ENCODE results near the gene CCDC159. TPM values are rescaled to one million over a fixed set of nuclear protein-coding genes. Genes with fewer than 3 reads are reported as not detected.

CCDC159 gene
- total and polyA plus RNA-seq, 2 of the 13 experiments (the other 11 are each of a cell fraction or from before 2014, with no cell fraction given): 1.7 to 6.3 TPM

DNA sequence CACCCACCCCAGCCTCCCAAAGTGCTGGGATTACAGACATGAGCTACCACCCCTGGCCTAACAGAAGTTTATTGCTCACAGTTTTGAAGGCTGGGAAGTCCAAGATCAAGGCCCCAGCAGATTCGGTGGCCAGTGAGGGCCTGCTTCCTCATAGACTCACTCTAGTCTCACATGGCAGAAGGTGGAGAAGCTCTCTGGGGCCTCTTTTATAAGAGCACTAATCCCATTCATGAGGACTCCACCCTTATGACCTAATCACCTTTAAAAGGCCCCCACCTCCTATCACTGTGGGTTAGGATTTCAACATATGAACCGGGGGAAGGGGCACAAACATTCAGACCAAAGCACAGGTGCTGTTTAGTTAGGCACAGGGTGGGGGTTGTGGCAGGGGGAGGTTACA, 21.2 kb downstream of the CCDC159 start:
- no TSS peak for BruUV-seq (replicated peaks)
- no peaks in the 10 kb centered on the region for H3K79me2 ChIP-seq (ENCODE audit: insufficient read depth, low read length)
- no peaks in the 10 kb centered on the region for H3K9me3 ChIP-seq (ENCODE audit: low read length)
- no peak overlapping the region for H2AFZ ChIP-seq (ENCODE audit: low read length)
- no peaks in the 10 kb centered on the region for H3K27me3 ChIP-seq (ENCODE audit: control insufficient read depth in 1 of 2, insufficient read depth in 2 of 2, low read length in 2 of 2)
- no peak overlapping the region for H3K4me3 ChIP-seq (replicated peaks in 1 of 3; ENCODE audit: insufficient read depth in 1 of 3, low read depth in 2 of 3, low read length in 3 of 3)
- DNase-seq (ENCODE audit: low spot score): no peak
- no peak for FAIRE-seq
- 0 out of 2 replicates have a peak, but pooled peaks cover 4% of the 10 kb centered on the region for H3K4me1 ChIP-seq (ENCODE audit: insufficient read depth, low read length)
- POLR2A ChIA-PET: no interaction called here
- no peaks in the 10 kb centered on the region for H4K20me1 ChIP-seq (ENCODE audit: insufficient read depth, low read length)
- intact Hi-C loops (cut with micrococcal nuclease; ENCODE audit: unreplicated experiment) (no loop called here), in situ Hi-C loops (cut with HindIII; ENCODE audit: extremely low pct_ligation_motif_present, low pct_unique_long_range_greater_than_20kb) (no loop called here)
- H3K36me3 ChIP-seq (replicated peaks in 1 of 2; ENCODE audit: control insufficient read depth in 1 of 2, insufficient read depth in 2 of 2, low read length in 2 of 2): peaks cover 7 to 18% of the 10 kb centered on the region in 2 experiments; a peak in 3 of 5 replicates
- H3K4me2 ChIP-seq (ENCODE audit: low read depth, low read length): no peak overlapping the region
- H3K27ac ChIP-seq (ENCODE audit: extremely low read length, insufficient read depth, low read length): no peak overlapping the region
- WGBS (ENCODE audit: low lambda C conversion rate): 45% methylated on average over 1 of the region's 2 CpGs
- no peak for ATAC-seq
- H3K9ac ChIP-seq (ENCODE audit: insufficient read depth, low read depth, low read length): no peak overlapping the region
- CTCF ChIA-PET (ENCODE audit: low intra/inter-chr PET ratio, low total read pairs): no interaction called here
- no peak for TF ChIP-seq PAWR (CRISPR knock-in tag; IDR thresholded peaks at IDR 0.05; ENCODE audit: borderline replicate concordance)
- no peak for TF ChIP-seq ZNF737 (CRISPR knock-in tag; IDR thresholded peaks at IDR 0.05; ENCODE audit: borderline replicate concordance)
- no peak for TF ChIP-seq ELF1 (CRISPR knock-in tag; IDR thresholded peaks at IDR 0.05)
- TF ChIP-seq, protein P1, sequence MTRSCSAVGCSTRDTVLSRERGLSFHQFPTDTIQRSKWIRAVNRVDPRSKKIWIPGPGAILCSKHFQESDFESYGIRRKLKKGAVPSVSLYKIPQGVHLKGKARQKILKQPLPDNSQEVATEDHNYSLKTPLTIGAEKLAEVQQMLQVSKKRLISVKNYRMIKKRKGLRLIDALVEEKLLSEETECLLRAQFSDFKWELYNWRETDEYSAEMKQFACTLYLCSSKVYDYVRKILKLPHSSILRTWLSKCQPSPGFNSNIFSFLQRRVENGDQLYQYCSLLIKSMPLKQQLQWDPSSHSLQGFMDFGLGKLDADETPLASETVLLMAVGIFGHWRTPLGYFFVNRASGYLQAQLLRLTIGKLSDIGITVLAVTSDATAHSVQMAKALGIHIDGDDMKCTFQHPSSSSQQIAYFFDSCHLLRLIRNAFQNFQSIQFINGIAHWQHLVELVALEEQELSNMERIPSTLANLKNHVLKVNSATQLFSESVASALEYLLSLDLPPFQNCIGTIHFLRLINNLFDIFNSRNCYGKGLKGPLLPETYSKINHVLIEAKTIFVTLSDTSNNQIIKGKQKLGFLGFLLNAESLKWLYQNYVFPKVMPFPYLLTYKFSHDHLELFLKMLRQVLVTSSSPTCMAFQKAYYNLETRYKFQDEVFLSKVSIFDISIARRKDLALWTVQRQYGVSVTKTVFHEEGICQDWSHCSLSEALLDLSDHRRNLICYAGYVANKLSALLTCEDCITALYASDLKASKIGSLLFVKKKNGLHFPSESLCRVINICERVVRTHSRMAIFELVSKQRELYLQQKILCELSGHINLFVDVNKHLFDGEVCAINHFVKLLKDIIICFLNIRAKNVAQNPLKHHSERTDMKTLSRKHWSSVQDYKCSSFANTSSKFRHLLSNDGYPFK (CRISPR knock-in tag; IDR thresholded peaks at IDR 0.05; ENCODE audit: borderline replicate concordance): no peak
- no peak for TF ChIP-seq ZNF510 (CRISPR knock-in tag; IDR thresholded peaks at IDR 0.05; ENCODE audit: low read depth)
- TF ChIP-seq SMAD1 (CRISPR knock-in tag; IDR thresholded peaks at IDR 0.05; ENCODE audit: borderline replicate concordance, low read depth): no peak
- TF ChIP-seq, protein P2, sequence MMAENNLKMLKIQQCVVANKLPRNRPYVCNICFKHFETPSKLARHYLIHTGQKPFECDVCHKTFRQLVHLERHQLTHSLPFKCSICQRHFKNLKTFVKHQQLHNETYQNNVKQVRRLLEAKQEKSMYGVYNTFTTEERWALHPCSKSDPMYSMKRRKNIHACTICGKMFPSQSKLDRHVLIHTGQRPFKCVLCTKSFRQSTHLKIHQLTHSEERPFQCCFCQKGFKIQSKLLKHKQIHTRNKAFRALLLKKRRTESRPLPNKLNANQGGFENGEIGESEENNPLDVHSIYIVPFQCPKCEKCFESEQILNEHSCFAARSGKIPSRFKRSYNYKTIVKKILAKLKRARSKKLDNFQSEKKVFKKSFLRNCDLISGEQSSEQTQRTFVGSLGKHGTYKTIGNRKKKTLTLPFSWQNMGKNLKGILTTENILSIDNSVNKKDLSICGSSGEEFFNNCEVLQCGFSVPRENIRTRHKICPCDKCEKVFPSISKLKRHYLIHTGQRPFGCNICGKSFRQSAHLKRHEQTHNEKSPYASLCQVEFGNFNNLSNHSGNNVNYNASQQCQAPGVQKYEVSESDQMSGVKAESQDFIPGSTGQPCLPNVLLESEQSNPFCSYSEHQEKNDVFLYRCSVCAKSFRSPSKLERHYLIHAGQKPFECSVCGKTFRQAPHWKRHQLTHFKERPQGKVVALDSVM (CRISPR knock-in tag; IDR thresholded peaks at IDR 0.05): no peak
- no peak for TF ChIP-seq ZNF335 (CRISPR knock-in tag; IDR thresholded peaks at IDR 0.05)
- TF ChIP-seq HCFC1 (IDR thresholded peaks at IDR 0.05; ENCODE audit: low read depth, low read length): no peak
- TF ChIP-seq RARG (CRISPR knock-in tag; IDR thresholded peaks at IDR 0.05; ENCODE audit: low read depth): no peak
- no peak for TF ChIP-seq SRSF9 (IDR thresholded peaks at IDR 0.05; ENCODE audit: borderline replicate concordance, insufficient read depth, low read depth, low read length, poor library complexity, severe bottlenecking)
- TF ChIP-seq REL (CRISPR knock-in tag; conservative IDR thresholded peaks at IDR 0.05): no peak
- TF ChIP-seq, protein P3, sequence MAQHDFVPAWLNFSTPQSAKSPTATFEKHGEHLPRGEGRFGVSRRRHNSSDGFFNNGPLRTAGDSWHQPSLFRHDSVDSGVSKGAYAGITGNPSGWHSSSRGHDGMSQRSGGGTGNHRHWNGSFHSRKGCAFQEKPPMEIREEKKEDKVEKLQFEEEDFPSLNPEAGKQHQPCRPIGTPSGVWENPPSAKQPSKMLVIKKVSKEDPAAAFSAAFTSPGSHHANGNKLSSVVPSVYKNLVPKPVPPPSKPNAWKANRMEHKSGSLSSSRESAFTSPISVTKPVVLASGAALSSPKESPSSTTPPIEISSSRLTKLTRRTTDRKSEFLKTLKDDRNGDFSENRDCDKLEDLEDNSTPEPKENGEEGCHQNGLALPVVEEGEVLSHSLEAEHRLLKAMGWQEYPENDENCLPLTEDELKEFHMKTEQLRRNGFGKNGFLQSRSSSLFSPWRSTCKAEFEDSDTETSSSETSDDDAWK (CRISPR knock-in tag; IDR thresholded peaks at IDR 0.05): no peak
- TF ChIP-seq, protein P4, sequence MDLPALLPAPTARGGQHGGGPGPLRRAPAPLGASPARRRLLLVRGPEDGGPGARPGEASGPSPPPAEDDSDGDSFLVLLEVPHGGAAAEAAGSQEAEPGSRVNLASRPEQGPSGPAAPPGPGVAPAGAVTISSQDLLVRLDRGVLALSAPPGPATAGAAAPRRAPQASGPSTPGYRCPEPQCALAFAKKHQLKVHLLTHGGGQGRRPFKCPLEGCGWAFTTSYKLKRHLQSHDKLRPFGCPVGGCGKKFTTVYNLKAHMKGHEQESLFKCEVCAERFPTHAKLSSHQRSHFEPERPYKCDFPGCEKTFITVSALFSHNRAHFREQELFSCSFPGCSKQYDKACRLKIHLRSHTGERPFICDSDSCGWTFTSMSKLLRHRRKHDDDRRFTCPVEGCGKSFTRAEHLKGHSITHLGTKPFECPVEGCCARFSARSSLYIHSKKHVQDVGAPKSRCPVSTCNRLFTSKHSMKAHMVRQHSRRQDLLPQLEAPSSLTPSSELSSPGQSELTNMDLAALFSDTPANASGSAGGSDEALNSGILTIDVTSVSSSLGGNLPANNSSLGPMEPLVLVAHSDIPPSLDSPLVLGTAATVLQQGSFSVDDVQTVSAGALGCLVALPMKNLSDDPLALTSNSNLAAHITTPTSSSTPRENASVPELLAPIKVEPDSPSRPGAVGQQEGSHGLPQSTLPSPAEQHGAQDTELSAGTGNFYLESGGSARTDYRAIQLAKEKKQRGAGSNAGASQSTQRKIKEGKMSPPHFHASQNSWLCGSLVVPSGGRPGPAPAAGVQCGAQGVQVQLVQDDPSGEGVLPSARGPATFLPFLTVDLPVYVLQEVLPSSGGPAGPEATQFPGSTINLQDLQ (CRISPR knock-in tag; IDR thresholded peaks at IDR 0.05): no peak
- TF ChIP-seq, protein P5, sequence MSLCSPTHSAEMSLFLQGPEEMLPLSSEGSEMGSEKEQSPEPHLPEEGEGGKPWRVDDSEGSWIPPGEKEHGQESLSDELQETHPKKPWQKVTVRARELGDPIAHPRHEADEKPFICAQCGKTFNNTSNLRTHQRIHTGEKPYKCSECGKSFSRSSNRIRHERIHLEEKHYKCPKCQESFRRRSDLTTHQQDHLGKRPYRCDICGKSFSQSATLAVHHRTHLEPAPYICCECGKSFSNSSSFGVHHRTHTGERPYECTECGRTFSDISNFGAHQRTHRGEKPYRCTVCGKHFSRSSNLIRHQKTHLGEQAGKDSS (CRISPR knock-in tag; IDR thresholded peaks at IDR 0.05; ENCODE audit: borderline replicate concordance, low read depth): no peak
